ENCODE results near the gene FILIP1L. TPM values are rescaled to one million over a fixed set of nuclear protein-coding genes. Genes with fewer than 3 reads are reported as not detected.
A peak's percentile ranks its signal among the peaks of the same experiment; 100 is the strongest.

FILIP1L gene
- total and polyA plus RNA-seq, 2 donors (not counting 1 experiment from before 2014, with no cell fraction given) = 0.32 to 0.48 TPM

DNA sequence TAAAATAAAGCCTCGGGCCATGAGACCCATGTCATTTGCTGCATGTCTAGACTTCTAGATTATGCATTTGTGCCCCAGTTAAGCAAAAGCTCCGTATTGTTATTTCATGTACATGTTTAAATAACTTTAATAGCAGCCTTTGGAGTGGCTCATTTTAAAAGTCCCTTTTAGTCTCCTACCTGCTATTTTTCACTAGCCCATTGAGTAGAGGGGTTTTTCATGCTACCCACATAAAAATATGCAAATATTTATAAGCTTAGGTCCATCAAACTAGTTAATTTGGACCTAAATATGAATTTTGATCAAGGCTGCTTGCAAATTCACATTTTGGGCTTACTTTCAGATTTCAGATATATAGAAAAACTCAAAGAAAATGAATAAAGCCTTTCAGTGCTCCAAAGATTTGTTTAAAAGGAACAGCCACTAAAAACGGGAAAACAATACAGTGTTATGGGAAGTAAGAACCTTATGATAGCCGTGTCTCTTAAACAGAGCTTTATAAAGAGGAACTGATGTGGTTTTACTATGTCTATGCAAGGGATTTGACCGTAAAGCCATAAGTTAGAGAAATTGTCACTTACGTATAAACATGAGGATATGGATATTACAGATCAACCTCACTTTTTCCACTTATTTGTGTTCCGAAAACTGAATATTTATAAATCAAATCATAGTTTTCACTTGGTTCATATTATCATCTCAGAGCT lies 30.0 kb downstream of the FILIP1L start:
- Histone ChIP-seq H2AFZ (ENCODE audit: insufficient read depth, low read depth, low read length, poor library complexity, severe bottlenecking) (no peak overlapping the region), H3K4me1 (ENCODE audit: control insufficient read depth in 2 of 2, insufficient read depth in 2 of 2, low read length in 2 of 2) (peaks cover 3 to 8% of the 10 kb centered on the region in 2 donors), H4K20me1 (ENCODE audit: control insufficient read depth, insufficient read depth, low read length, poor library complexity, severe bottlenecking) (no peaks in the 10 kb centered on the region), H3K4me3 (ENCODE audit: control extremely low read depth in 1 of 5, extremely low read depth in 1 of 5, insufficient read depth in 1 of 5, low read depth in 2 of 5, low read length in 4 of 5) (no peak overlapping the region), H3K27ac (ENCODE audit: low read length in 2 of 2) (no peak overlapping the region), H3K9ac (ENCODE audit: low read length) (no peak overlapping the region), H3K27me3 (replicated peaks in 1 of 4; ENCODE audit: control extremely low read depth in 1 of 4, control insufficient read depth in 3 of 4, insufficient read depth in 4 of 4, low read length in 3 of 4) (no peaks in the 10 kb centered on the region), H3K36me3 (replicated peaks in 1 of 2; ENCODE audit: control extremely low read depth in 1 of 2, control insufficient read depth in 1 of 2, extremely low read depth in 1 of 2, insufficient read depth in 2 of 2, low read length in 1 of 2) (no peaks in the 10 kb centered on the region), H3K4me2 (replicated peaks; ENCODE audit: low read depth, low read length, poor library complexity, severe bottlenecking) (peak overlapping the region; percentile 20), H3K79me2 (ENCODE audit: control insufficient read depth, insufficient read depth, low read length) (no peaks in the 10 kb centered on the region), H3K9me3 (ENCODE audit: control extremely low read depth in 1 of 3, control insufficient read depth in 2 of 3, insufficient read depth in 1 of 3, low read length in 2 of 3) (no peaks in the 10 kb centered on the region)
- CTCF ChIA-PET = interaction anchor here (0.9 to 2.6 kb wide), 3 partner anchors 10 to 15 kb away, joined by 3 to 13 read pairs (median 3); no protein-coding TSS in a partner anchor
- Mint-ChIP-seq H3K4me1 (peaks cover 20% of the 10 kb centered on the region), H3K9me3 (ENCODE audit: insufficient read depth) (no peaks in the 10 kb centered on the region), H3K27me3 (no peaks in the 10 kb centered on the region), H3K27ac (no peak overlapping the region), H3K4me3 (no peak overlapping the region)
- TF ChIP-seq EZH2 (IDR thresholded peaks at IDR 0.05; ENCODE audit: borderline replicate concordance, insufficient read depth, low read depth, low read length, poor library complexity, severe bottlenecking) = no peak
- TF ChIP-seq, protein P1, sequence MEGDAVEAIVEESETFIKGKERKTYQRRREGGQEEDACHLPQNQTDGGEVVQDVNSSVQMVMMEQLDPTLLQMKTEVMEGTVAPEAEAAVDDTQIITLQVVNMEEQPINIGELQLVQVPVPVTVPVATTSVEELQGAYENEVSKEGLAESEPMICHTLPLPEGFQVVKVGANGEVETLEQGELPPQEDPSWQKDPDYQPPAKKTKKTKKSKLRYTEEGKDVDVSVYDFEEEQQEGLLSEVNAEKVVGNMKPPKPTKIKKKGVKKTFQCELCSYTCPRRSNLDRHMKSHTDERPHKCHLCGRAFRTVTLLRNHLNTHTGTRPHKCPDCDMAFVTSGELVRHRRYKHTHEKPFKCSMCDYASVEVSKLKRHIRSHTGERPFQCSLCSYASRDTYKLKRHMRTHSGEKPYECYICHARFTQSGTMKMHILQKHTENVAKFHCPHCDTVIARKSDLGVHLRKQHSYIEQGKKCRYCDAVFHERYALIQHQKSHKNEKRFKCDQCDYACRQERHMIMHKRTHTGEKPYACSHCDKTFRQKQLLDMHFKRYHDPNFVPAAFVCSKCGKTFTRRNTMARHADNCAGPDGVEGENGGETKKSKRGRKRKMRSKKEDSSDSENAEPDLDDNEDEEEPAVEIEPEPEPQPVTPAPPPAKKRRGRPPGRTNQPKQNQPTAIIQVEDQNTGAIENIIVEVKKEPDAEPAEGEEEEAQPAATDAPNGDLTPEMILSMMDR (IDR thresholded peaks at IDR 0.05) = no peak
- POLR2A ChIA-PET = no interaction called here
- intact Hi-C loops (cut with micrococcal nuclease) = no loop called here
- ATAC-seq (ENCODE audit: low read depth) (no peak), DNase-seq (peak; percentile 23)
- no CpG with 5 or more reads among the region's 7 CpGs for WGBS (ENCODE audit: insufficient coverage)

DNA sequence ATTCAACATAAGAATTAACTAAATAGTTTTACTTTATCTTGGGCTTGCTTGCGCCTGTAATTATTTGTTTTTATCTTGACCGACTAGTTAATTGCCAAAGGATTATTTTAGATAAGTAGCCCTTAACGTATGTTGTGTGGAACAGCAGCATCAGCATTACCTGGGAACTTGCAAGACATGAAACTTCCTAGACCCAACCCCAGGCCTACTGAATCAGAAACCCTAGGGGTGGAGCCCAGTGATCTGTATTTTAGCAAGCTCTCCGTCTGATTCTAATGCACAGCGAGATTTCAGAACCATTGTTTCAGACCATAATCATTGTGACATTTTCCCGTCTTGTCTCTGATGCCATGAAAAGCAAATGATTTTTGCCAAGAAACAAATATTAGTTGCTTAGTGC lies 31.1 kb downstream of the FILIP1L start:
- ChIA-PET POLR2A (no interaction called here), CTCF (interaction anchor here (2.6 kb wide), 1 partner anchor 14 kb away, joined by 13 read pairs; no protein-coding TSS in a partner anchor)
- Mint-ChIP-seq H3K4me1 (peaks cover 20% of the 10 kb centered on the region), H3K27ac (no peak overlapping the region), H3K27me3 (no peaks in the 10 kb centered on the region), H3K9me3 (ENCODE audit: insufficient read depth) (no peaks in the 10 kb centered on the region), H3K4me3 (no peak overlapping the region)
- Histone ChIP-seq H3K36me3 (replicated peaks in 1 of 2; ENCODE audit: control extremely low read depth in 1 of 2, control insufficient read depth in 1 of 2, extremely low read depth in 1 of 2, insufficient read depth in 2 of 2, low read length in 1 of 2) (peaks cover 0 to 4% of the 10 kb centered on the region in 2 experiments), H3K27ac (ENCODE audit: low read length in 2 of 2) (no peak overlapping the region), H3K4me2 (replicated peaks; ENCODE audit: low read depth, low read length, poor library complexity, severe bottlenecking) (no peak overlapping the region), H3K9ac (ENCODE audit: low read length) (no peak overlapping the region), H4K20me1 (ENCODE audit: control insufficient read depth, insufficient read depth, low read length, poor library complexity, severe bottlenecking) (no peaks in the 10 kb centered on the region), H2AFZ (ENCODE audit: insufficient read depth, low read depth, low read length, poor library complexity, severe bottlenecking) (no peak overlapping the region), H3K27me3 (replicated peaks in 1 of 4; ENCODE audit: control extremely low read depth in 1 of 4, control insufficient read depth in 3 of 4, insufficient read depth in 4 of 4, low read length in 3 of 4) (no peaks in the 10 kb centered on the region), H3K4me1 (ENCODE audit: control insufficient read depth in 2 of 2, insufficient read depth in 2 of 2, low read length in 2 of 2) (peaks cover 3 to 8% of the 10 kb centered on the region in 2 donors), H3K79me2 (ENCODE audit: control insufficient read depth, insufficient read depth, low read length) (no peaks in the 10 kb centered on the region), H3K9me3 (ENCODE audit: control extremely low read depth in 1 of 3, control insufficient read depth in 2 of 3, insufficient read depth in 1 of 3, low read length in 2 of 3) (no peaks in the 10 kb centered on the region), H3K4me3 (ENCODE audit: control extremely low read depth in 1 of 5, extremely low read depth in 1 of 5, insufficient read depth in 1 of 5, low read depth in 2 of 5, low read length in 4 of 5) (no peak overlapping the region)
- TF ChIP-seq, protein P1 (IDR thresholded peaks at IDR 0.05) = no peak
- TF ChIP-seq EZH2 (IDR thresholded peaks at IDR 0.05; ENCODE audit: borderline replicate concordance, insufficient read depth, low read depth, low read length, poor library complexity, severe bottlenecking) = no peak
- intact Hi-C loops (cut with micrococcal nuclease) = no loop called here
- DNase-seq (no peak), ATAC-seq (ENCODE audit: low read depth) (no peak)
- 100% methylated on average over 4 of the region's 6 CpGs for WGBS (ENCODE audit: insufficient coverage)

Data from B cell (primary cell).